Activated CD4-positive, alpha-beta T cell treated with anti-CD3 and anti-CD28 coated beads for 48 hours (primary cell): Measurements from ENCODE around the gene SYTL2.

ENCODE experiments used
- DNase-seq: peaks from one replicate; pipeline ENCODE4 v3.0.0-alpha.2; 2020

The SYTL2 gene

GRCh38 chr11:85827748-85828639, 17.1 kb upstream of the SYTL2 start:
- no peak for DNase-seq

- peak; percentile 36 for DNase-seq
Observed at GRCh38 chr11:85826116-85826855, 15.3 kb upstream of the SYTL2 start.

DNA sequence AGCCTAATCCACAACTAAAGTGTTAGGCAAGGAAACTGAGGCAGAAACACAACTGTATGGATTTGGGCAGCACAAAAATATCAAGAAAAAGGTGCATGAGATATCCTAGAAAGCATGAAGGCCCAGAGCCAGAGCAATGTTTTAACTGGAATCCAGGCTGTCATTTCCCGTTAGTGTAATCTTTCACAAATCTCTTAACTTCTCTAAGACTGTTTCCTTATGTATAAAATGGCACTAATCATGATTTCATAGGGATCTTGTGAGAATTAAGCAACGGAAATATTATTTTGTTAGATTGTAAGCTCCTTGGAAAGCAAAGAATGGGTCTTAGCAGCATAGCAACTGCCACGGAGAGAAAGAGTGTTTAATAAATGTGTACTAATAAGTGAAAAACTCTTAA, 14.7 kb upstream of the SYTL2 start:
- no peak for DNase-seq

DNA sequence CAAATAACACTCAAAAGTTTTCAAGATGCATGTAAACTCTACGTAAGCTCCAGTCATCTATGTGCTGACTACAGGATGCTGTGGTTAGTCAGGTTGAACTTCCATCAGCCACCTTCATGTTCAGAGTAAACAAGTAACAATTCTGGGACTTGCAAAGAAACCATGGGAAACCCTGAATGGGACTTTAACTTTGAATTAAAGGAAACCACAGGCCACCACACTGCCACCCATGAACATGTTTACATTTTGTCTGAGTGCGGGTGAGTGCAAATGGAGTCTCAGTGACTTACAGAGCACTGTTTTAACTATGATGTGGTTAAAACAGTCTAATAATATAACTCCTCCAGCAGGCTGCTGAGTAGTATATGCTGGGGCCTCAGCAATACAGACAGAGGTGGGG, 12.9 kb upstream of the SYTL2 start:
- DNase-seq = peak; percentile 42

DNA sequence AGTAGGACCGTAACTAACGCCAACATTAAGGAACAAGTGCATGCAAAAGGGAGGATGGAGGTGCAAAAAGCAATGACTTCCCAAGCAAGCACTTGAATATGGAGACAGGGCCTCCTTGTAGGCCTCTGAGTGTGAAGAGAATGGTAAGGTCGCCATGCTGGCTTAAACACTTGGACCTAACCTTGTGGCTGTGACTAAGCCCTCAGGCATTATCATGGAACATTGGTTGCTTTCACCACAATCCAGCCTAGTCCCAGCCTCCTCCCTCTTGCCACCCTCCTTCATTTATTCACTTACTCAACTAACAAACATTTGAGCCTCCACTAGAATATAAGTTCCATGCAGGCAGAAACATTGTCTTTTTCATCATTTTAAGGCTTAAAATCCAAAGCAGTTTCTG, 11.9 kb upstream of the SYTL2 start:
- DNase-seq = no peak

- DNase-seq = peak; percentile 20
Observed at GRCh38 chr11:85821636-85822035, 10.7 kb upstream of the SYTL2 start.

- DNase-seq = no peak
Observed at GRCh38 chr11:85819441-85819840, 8.5 kb upstream of the SYTL2 start.

DNA sequence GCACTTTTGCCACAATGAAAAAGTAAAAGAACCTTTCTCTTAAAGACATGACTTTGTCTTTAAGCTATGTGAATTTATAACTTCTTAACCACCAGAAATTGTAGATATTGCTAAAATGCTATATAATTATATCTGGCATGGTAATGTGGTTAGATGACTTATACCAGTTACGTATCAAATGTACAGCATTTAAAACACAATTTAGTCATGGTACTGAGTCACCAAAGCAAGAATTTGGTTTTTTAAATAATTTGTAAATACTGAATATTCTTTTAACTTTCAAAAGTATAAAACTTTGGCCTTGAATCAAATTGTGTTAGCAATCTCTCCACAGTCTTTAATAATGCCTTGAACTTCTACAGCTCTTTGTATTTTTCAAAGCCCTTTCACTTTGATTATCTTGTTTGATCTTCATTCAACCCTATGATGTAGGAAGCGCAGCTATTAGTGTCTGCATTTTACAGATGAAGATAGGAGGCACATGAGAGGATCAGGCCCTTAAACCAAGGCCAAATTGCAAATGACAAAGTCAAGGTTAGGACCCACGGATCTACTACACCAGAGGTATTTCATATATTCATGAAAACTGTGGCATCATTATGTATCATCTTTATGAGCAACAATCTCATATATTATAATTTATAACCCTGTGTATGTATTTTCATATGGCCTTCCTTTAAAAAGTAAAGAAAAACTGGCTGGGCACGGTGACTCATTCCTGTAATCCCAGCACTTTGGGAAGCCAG, 4.4 kb upstream of the SYTL2 start:
- no peak for DNase-seq

DNA sequence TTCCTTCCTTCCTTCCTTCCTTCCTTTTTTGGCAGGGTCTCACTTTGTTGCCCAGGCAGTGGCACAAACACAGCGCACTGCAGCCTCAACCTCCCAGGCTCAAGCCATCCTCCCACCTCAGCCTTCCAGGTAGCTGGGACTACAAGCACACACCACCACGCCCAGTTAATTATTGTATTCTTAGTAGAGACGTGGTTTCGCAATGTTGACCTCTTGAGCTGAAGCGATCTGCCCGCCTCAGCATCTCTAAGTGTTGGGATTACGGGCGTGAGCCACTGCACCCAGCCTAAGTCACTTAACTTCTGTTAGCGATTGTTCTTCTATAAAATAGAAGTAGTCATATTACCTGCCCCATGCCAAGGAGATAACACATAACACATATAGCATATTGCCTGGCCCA, 2.8 kb upstream of the SYTL2 start:
- no peak for DNase-seq

DNA sequence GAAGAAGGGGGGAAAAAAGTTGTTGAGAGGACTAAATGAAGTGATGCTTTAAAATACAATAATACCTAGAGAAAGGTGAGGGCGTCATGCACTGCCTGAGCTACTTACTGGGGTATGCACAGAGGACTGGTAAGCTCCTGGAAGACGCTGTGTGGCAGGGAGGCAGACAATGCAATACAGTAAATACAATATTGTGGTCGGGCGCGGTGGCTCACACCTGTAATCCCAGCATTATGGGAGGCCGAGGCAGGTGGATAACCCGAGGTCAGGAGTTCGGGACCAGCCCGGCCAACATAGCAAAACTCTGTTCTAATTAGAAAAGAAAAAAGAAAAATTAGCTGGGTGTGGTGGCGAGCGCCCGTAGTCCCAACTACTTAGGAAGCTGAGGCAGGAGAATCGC, 683 bp upstream of the SYTL2 start:
- DNase-seq = no peak

DNA sequence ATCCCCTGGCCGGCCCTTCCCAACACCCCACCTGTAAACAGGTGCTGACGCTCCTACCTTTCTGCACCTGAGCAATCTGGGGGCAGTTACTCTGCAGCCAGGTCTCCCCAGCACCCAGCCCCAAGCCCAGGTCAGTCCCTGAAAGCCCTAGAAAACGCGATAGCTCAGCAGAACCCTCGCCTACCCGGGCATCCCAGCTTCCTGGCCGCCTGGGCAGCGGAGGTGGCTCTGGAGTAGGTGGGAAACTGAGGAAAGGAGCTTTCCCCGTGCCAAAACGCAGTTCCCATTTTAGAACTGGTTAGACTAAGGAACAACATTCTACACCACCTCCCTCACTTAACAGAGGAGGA, 445 bp downstream of the SYTL2 start:
- no peak for DNase-seq

DNA sequence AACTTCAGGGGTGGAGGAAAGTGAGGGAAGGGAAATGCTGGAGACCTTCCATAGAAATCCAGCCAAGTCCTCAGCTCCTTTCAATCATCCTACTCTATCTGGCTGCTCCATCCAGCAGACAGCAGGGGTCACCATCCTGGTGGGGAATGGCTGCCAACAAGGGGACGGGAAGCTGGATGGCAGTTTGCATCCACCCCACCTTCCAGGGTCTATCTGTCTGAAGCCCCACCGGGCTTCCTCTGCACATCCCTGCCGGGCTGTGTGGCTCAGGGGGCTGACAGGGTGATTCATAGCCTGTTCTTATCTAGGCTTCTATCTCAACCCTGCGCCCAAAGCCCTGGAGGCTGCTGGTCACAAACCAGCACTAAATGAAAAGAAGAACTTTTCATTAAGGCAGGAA, 1.1 kb downstream of the SYTL2 start:
- DNase-seq = peak; percentile 13

DNA sequence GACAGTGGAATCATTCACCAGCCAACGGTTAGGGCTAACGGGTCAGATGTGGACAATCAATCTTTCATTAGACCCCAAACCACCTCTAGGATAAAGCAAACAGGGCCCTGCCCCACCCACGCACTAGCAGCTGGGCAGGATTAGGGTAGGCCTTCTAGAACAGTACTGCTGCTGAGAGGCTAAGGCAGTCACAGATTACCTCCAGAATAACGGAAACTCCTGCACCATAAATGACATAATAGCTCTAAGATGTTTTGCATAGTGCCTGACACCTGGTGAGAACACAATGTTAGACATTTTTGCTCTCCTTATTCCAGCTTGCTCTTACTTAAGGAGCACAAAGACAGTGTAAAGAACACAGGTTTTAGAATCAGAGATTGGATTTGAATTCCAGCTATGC, 1.8 kb downstream of the SYTL2 start:
- DNase-seq = no peak

GRCh38 chr11:85806876-85807275, 4.1 kb downstream of the SYTL2 start:
- no peak for DNase-seq

DNA sequence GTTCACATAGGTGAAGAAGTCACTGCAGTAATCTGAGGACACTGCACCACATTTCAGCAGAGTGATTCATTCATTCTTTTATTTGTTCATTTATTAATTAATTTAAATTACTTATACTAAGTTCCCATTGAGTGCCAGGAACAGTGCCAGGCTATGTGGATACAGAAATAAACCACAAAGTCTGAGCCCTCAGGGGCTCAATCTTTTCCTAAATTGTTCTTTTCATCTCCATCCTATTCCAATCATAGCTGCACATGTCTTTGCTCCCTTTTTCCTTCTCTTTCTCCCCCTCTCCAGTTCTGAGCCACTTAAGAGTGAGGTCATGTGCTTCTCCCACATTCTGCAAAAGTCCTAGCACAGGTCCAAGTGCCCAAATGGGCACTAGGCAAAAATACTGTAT, 4.9 kb downstream of the SYTL2 start:
- DNase-seq = no peak

DNA sequence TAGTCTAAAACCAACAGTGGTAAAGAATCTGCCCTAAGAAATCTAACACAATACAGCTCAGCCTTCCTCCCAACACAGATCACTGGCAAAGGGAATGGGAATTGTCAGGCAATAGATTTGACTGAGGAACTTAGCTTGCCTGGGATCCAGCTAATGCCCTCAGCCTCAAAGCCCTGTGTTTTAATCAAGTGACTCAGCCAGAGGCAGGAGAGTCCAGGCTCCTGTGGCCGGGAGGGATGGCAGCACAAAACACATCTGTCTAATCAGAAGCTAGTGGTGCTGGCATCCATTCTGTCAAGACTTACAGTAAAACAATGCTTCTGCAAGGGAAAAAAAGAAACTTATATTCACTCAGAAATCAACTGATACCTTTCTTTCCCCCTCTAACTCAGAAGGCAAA, 5.6 kb downstream of the SYTL2 start:
- DNase-seq = no peak

DNA sequence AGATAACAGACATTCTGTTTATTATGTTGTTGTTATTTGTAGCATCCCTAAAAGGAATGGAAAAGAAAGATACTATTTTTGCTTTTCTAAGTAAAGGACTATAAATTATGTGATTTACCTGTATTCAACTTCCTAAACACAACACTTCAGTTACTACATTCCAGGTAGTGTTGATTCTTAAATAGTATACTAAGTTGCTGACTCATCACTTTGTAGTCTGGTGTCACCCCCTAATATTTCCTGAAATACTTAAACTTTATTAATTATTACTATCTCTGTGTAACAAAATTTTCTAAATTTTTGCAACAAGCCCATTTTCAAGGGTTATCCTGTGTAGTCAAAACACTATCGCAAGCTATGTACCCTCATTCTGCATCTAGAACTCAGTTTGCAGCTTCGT, 7.0 kb downstream of the SYTL2 start:
- no peak for DNase-seq

DNA sequence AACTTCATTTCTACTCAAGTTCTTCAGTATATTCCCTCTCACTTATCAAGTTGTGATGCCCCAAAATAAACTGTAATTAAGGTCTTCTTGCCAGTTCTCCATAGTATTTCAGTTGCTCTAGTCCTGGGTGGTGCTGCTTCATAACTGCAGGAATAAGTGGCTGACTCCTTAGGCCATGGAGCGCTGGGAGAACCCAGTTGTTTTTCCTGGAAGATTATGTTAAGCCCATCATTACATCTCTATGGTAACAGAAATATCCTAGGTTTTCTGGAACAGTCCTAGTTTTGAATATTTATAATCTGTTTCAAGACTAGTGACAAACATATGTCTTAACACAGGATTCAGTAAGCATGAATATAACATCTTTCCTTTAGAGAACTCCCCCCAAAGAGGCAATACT, 7.6 kb downstream of the SYTL2 start:
- DNase-seq = no peak

DNA sequence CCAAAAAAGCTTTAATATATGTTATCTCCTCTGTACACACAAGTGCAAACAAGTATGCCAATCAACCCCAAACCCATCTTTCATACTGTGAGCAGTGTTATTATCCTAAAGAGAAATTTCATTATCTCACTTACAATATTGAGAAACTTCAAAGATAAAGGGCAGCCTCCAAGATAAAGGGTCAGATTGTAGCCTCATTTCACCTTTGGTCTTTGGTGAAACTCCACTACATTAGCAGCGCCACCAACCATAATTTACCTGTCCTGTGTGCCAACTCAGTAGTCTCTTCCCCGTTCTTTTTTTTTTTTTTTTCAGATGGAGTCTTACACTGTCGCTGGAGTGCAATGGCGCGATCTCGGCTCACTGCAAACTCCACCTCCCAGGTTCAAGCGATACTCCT, 9.4 kb downstream of the SYTL2 start:
- no peak for DNase-seq

- DNase-seq = no peak
Observed at GRCh38 chr11:85800595-85801342, 10.2 kb downstream of the SYTL2 start.

GRCh38 chr11:85799142-85799541, 11.8 kb downstream of the SYTL2 start:
- DNase-seq = no peak

DNA sequence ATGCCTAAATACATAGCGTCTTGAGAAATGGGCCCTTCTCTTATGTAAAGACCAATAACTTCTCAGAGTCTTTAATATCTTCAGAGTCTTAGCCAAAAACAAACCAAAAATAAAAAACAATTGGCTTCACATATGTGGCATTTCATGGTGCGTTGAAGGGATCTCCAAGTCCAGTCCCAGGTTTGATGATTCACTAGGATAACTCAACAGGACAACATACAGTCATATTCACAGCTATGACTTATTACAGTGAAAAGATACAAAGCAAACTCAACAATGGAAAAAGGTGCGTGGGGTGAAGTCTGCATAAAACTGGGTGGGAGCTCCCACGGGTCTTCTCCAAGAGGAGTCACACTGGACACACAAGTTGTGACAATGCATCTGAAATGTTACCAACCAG, 12.6 kb downstream of the SYTL2 start:
- no peak for DNase-seq
